GM21576 (cell line): Measurements from ENCODE around the gene ZRANB1.

ENCODE experiments used
- ATAC-seq: cut with Tn5 transposase; IDR thresholded peaks from one replicate; pipeline ENCODE4 v1.9.1; 2021; ENCODE audit warnings: mild to moderate bottlenecking, moderate library complexity; ENCODE audit not compliant: unreplicated experiment

Gene ZRANB1

DNA sequence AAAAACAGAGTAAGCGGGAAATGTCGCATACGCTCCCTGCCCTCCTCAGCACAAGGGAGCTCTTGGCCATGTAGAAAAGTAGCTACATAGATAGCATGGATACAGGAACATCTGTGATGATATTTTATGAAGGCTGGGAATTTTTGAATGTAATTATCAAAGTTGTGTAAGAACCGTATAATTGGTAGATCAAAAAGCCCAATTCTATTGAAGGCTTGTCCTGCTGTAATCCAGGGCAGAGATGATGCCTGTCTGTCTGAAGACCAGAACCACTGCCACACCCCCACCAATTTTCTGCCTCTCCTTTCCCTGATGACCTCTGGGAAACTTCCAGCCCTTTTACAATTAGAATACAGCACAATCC, 51.4 kb downstream of the ZRANB1 start:
- no peak for ATAC-seq

DNA sequence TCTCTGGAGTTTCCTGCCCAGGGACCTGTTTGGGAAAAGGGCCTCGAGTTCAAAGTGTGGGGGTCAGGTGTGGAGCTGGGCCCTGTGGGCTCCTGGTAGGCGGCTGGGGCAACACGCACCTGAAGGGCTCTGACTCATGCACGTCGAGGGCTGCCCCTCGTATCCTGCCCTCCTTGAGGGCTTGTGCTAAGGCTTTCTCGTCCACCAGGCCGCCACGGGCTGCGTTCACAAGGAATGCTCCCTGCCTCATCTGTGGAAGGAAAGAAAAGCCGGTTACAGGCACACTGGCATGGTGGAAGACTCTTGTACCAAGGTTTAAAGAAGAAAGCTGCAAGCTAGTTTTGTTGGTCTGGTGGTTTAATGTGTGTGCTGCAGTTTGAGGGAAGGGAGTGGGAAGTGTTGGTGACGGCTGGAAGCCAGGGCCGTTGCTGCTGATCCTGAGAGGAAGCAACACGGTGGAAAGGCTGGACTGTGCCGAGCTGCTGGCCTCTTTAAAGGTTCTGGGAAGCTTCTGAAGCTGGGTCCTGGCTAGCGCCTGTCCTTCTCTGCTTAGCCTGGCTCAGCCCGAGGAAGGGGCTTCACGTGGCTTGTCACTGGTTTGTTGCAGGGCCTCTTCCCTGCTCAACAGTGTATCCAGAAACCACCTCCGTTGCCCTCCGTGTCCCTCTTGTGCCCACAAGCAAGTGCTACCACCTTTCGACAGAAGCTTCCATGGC, 52.0 kb downstream of the ZRANB1 start:
- no peak for ATAC-seq

DNA sequence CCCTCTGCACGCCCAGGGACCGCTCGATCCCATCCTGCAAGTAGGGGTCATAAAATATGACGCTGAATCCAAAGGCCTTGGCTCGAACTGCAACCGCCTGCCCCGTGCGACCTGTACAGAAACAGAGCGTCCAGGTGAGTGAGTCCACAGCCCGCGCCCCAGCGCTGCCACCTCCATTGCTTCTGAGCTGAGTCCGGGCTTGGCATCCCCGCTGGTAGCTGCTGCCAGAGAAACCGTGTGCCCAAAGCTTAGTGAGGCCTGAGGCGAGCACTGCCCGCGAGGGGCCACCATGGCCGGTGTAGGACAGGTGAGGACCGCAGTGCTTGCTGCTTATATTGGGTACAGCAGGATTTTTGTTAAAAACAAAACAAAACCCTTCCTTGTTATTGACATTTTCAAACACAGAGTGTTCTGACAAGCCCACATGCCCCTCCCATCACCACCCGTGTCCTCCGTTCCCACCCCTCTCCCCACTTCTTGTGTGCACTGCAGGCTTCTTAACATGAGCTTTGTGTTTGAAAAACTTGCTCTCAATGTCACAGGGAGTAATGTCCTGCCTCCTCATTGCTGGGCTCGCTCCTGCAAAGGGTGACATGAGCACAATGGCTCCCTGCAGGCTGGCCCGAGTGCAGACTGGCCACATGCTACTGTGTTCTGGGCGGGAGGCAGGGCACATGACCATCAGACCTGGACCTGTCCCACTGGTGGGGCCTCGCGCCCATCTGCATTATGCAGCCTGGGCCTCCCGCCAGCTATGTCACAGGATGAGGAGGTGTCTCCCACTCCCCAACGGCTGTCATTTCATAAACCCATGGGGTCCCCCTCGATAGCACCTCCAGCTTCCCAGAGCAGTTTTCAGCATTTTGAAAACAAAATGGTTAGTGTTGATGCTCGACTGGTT, 52.9 kb downstream of the ZRANB1 start:
- ATAC-seq, result no peak

DNA sequence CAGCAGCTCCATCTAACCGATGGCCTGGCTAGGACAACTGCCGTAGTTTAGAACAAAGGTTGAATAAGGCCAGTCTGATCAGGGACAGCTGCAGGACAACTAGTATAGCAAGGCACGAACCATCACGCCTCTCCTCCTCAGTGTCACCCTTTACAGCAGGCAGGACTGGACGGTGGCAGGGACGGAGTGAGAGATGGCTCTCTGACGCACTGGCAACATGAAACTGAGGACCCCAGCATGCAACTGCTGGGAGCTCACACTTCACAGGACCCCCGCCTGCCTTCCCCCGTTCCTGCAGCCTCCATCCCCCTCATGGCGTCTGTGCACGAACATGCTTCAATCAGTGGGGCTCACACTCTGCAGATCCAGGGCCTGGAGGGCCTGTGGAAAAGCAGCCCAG, 53.7 kb downstream of the ZRANB1 start:
- ATAC-seq, result no peak

DNA sequence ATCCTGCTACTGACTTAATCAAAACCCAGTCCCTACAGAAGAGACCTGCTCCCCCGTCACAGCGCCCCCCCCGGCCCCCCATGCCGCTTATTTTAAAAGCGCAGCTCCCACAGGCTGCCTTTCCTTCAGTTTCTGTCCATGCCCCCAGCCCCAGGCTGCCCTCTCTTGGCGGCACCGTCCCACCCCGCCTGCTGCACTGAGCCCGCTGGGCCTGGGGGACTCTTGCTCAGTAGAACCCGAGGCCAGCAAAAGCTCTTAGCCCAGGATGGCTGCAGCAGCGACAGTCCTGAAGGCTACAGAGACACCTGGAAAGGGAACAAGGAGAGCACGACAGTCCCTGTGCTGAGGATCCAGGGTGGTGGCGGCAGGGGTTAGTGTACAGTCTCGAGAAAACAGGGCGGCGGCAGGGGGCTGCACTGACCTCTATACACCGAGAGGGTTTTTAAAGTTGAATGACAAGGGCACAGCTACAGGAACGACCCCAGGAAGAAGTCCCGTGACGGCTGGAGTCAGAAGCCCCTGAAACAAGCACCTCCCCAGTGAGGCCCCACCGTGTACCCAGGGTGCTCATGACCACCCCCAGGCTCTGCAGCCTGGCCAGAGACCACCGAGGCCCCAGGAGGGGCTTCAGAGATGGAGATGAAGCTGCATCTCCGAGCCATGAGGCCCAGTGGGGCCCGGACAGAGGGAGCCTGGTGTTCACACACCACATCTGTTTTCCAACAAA, 54.4 kb downstream of the ZRANB1 start:
- no peak for ATAC-seq

DNA sequence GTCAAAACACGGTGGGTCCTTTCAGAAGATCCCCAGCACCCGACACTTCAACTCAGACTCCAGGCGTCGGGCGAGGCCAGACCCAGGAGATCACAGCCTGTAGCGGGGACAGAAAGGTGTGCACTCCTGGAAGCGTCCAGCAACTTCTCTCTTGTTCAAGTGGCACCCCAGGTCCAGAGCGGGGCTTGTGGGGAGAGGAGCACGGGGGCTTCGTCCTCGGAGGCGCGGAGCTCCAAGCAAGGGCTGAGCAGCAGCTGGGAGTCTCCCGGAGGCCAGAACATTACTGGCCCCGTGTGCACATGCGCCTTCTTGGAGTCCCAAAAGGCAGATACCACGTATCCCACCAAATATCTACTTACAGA, 54.9 kb downstream of the ZRANB1 start:
- ATAC-seq, result no peak

DNA sequence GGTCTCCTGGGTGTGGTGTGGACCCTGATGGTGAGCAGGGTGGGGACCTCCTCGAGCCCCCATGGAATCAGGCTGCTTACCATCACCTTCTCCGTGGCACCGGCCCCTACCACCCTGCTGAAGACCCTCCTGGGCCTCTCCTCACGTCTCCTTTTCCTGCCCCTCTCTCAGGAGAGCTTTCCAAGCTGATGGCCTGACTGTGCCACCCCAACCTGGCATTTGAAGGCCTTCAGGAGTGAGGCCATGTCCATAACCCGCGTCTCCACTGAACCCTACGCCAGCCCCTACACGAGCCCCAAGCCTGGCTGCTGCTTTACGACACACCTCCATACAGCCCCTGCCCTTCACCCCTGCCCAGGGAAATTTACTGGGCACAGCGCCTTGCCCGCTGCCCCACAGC, 55.4 kb downstream of the ZRANB1 start:
- no peak for ATAC-seq

DNA sequence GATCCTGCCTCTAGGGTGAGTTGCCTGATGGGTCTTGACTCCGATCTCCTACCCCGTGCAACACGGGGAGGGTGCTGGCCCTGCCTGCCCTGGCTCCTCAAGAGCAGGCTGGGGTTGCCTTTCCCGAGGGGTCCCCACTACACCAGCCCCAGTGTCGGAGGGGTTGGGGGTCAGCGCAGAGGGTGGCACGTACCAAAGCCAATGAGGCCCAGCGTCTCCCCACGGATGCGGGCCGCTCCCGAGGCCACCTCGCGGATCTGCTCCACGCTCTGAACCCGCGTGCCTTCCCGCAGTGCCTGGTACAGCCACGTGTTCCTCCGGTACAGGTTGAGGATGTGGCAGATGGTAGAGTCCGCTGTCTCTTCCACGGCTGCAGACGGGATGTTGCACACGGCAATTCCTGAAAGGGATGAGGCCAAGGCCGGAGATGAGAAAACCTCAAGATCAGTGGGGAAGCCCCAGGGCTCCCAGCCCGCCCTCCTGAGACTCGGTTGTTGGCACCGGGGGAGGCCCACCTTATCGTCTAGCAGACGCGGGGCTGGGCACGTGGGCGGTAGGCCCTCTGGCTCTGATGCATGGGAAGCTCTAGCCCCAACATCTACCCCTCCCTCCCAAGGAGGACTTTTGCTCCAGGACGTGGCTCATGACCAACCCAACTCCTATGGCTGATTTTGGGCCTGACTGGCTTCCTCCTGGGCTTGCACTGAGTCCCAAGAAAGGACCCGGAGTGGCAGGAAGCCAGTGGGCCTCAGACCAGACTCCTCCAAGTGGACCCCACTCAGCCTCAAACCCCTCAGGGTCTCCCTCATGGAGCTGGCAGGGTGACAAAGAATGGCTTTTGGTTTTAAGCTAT, 56.1 kb downstream of the ZRANB1 start:
- no peak for ATAC-seq

DNA sequence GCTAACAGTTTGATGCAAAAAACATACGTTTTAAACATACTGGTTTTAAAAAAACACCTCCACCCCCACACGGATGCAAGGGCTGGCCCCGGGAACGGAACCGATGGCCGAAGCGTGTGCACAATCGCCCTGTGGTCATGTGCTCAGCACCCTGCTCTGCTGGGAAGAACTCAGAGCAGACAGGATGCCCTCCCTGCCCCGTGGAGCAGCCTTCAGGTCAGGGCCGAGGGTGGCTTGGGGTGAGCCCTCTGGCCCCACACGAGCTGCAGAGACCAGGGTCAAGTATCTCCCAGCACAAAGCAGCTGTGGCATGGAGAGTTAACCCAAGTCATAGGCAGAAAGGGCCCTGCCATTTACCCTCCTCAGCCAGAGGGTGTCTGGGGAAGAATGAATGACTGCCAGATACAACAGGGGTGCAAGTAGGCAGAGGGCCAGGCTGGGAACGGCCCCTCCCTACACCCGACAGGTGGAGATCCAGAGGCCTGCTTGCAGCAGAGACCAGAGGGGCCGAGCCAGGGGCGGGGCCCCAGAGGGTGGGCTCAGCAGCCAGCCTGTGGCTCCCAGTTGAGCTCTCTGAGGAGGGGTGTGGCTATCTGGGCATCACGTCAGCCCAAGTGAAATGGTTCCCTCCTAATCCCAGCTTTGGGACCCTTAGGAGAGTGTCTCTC, 56.8 kb downstream of the ZRANB1 start:
- no peak for ATAC-seq

DNA sequence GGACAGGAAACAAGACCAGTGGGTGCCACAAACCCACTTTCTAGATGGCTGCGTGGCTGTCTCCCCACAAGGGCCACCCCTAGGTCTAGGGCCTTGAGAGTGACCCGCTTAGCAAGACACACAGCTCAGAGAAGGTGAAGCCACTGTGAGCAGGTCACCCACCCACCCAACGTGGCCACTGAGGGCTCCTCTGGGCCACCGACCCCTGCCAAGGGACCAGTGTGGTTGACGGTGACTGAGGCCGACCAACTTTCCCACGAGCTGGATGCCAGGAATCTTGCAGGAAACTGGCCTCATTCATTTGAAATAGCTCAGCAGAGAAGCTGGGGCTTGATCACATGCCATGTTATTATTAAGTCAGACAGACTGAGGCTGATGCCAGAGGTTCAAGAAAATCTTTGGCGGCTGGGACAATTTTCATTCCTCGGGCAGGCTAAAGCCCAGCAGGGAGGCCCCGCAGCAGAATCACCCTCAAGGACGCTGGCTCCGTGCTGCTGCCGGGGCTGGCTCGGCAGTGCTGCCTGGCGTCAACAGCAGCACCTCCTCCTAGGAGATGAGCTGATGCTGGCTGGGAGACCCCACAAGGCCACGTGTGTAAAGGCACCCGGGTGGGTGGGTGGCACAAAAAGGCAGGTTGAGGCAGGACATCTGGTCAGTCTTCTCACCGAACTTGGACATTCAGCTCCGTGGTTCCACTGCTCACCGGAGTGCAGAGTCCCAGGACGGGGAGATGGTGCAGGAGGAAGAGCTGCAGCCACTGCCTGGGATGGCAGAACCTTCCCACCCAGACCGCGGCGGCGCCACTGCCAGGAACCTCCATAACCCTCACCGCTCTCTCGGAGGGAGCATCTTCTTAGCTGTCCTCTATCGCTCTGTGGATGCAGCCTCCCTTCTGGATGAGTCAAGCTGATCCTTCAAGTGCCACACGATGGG, 57.8 kb downstream of the ZRANB1 start:
- ATAC-seq, result no peak

DNA sequence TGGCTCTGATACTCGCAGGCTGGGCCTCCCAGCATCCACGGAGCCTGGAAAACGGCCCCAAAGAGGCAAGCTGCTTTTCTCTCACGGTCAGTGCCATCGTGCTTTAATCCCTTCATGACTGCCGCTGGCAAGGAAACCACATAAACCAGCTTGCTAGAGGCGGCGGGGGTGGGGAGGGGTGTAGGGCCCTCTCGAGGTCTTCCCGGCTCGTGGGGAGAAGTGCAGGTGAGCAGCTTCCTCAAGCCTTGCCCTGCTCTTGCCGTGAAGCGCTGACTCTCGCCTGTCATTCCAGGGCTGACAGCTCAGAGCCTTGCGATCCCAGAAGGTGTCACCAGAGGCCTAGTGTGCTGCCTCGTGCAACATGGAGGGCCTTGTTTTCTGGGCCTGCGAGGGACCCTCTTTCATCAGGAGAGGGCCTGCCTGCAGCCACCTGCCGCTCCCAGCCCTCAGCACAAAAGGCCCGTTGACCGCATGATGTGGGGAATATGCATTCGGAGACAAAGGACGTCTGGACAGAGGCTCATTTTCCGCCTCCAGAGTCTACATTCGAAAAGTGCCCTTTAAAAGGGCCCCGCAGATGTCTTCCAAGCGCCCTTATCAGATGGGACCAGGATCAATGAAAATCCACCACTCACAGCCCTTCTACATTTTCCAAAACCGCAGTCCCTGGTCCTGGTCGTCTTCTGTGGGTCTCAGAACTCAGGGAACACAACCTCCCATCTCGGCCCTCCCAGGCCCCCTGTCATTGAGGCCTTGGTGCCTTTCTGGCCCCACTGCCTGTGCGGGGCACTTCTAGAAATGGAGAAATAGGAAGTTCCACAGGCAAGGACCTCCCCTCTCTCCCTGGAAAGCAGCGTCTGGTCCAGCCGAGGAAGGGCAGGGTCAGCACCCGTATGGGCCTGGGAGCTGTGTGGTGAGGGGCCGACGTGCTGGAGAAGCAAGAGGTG, 58.7 kb downstream of the ZRANB1 start:
- no peak for ATAC-seq

DNA sequence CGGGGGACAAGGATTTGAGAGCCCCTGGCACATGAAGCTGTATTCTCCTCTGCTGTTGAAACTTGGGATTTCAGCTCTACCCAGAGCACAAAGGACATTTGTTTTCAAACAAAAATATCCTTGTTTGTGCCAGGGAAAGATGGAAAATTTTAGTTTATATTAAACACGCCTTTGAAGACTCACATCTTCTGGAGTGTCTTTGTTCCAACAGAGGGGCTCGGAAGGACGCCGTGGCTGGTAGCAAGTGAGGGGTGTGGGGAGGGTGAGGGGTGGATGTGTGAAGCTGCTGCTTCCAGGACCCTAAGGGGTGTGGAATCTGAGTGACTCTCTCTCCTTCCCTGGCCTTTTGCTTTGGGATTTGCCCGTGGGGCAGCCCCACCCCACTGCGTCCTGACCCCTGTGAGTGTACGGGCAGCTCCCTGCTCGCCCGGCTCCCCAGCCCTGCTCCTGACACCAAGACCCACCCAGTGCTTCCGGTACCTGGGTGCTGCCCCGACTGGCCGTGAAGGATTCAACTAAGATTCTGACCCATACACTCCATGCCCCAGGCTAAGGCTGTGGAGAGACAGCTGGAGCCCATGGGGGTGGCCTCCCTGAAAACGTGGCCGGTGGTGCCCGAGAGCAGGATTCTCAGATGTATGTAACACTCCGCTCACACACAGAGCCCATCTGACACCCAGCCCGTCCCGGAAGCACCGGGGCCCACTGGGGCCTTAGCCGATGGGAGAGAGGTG, 59.6 kb downstream of the ZRANB1 start:
- no peak for ATAC-seq

DNA sequence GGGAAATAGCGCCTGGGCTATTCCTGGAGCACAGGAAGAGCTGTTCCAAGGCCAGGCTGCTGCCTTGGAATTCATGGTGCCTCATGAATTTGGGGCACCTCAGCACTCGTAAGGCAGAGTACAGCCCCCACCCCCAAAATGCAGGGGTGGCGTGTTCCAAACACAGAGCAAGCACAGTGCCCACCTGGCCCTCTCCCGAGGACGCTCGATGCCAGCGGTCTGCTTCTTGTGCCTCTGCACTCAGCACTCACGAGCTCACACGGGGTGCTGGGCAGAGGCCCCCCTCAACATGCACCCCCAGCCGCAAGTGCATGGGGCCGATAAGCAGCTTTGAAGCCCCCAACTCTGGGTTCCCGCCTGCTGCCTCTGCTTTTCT, 60.1 kb downstream of the ZRANB1 start:
- ATAC-seq, result no peak

DNA sequence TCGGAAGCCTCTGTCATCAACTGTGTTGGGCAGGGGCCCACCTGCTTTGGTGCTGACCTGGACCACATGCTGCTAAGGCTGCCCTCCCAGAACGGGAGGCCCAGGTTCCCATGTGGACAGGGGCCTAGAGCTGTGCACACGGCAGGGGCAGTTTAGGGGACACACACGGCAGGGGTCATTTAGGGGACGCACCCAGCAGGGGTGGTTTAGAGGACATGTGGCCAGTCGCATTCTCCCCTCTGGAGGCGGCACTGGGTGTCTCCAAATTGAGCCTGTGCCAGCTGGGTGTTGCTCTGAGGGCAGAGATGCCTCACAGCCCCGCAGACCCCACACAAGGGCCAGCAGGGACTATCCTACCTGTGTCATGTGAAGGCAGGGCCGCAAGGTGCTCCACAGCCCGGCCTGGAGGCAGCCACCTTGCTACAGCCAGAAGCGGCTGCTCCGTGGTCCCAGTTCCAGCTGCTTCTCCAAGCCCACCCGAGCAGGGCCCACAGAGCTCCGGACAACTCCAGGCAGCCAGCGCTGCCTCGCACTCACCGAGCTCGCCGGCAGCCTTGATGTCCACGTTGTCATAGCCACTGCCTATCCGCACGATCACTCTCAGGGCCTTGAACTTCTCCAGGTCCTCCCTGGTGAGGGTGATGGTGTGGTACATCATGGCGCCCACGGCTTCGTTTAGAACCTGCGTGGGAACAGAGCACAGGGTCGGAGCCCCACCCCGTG, 60.7 kb downstream of the ZRANB1 start:
- no peak for ATAC-seq

DNA sequence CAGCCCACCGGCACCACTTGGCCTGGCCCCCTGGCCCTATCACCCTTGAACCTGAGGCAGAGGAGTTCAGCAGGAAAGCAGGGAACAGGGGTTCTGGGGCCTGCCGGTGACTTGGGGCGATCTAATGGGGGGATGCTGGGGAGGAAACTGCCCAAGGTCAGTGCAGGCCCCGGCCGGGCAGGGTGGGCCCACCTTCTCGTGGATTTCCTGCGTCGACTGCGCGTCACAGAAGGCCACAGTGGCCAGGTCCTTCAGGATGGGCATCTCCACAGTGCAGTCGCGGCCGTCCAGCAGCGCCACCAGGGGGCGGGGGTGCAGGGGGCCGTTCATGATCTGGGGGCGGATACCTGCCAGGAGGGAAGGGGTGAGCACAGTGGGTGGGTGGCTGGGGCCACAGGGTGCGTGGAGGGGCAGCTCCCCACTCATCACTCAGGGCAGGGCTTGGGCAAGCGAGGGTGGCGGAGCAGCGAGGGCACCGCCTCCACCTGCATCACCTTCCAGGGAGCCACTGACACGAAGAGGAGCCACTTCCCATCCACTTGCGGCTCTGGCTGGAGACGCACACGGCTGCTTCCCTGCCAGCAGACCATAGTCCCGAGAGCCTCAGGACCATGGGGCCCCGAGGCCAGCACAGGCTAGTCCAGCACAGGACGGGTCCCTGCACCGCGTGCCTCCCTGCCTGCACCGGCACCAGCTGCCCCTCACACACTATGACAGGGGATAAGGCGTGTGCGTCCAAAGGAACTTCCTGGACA, 61.4 kb downstream of the ZRANB1 start:
- ATAC-seq, result no peak

DNA sequence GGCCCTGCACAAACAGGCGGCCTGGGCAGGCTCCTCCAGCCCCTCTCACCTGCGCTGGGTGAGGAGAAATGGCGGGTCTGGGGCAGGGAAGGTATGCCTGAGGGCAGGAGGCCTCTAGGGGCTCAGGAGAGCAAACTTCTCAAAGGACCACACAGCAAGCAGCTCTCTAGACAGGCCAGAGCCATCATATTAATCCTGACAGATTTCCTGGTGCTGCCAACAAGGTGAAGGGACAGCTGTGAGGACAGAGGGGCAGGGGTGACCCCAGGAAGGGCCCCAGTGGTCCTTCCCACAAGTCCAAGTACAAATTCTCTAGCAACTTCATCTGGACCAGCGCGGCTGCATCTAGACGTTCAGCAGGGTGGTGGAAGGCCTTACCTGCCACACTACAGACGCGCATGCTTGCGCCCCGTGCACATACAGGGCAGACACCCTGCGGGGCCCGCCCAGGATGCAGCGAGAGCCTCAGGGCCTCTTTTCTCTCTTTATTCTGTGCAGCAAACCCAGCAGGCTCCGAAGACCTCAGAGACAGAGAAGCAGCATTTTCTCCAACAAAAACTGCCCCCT, 62.1 kb downstream of the ZRANB1 start:
- no peak for ATAC-seq
